Neuronal stem cell (in vitro differentiated cells): ENCODE results near the gene TTC13.
A peak's percentile ranks its signal among the peaks of the same experiment; 100 is the strongest.

Source experiments
- DNase-seq: peaks from one replicate; pipeline ENCODE4 v3.0.0-alpha.2; 2013; ENCODE audit warnings: low spot score
- H2AFZ ChIP-seq: one replicate; pipeline ENCODE4 v1.6.1; 2013; ENCODE audit warnings: mild to moderate bottlenecking, low read length, inconsistent platforms
- H2AK5ac ChIP-seq: 2 replicates; pipeline ENCODE4 v1.6.1; 2013; ENCODE audit warnings: low read depth, mild to moderate bottlenecking, inconsistent platforms, low read length, moderate library complexity, mixed read lengths
- H2BK120ac ChIP-seq: 2 replicates; pipeline ENCODE4 v1.6.1; 2013; ENCODE audit warnings: low read depth, mild to moderate bottlenecking, inconsistent platforms, low read length, moderate library complexity, mixed read lengths
- H2BK12ac ChIP-seq: one replicate; pipeline ENCODE4 v1.6.1; 2013; ENCODE audit warnings: low read length, inconsistent platforms
- H2BK15ac ChIP-seq: 2 replicates; pipeline ENCODE4 v1.6.1; 2013; ENCODE audit warnings: mild to moderate bottlenecking, low read length, inconsistent platforms, mixed read lengths
- H2BK5ac ChIP-seq: one replicate; pipeline ENCODE4 v1.6.1; 2013; ENCODE audit warnings: inconsistent platforms, mild to moderate bottlenecking, low read length, moderate library complexity
- H3K14ac ChIP-seq: one replicate; pipeline ENCODE4 v1.6.1; 2013; ENCODE audit warnings: low read length, inconsistent platforms
- H3K18ac ChIP-seq: 2 replicates; pipeline ENCODE4 v1.6.1; 2013; ENCODE audit warnings: low read length, inconsistent platforms
- H3K23ac ChIP-seq: 2 replicates; pipeline ENCODE4 v1.6.1; 2013; ENCODE audit warnings: low read depth, mild to moderate bottlenecking, mixed read lengths, low read length, inconsistent platforms; ENCODE audit not compliant: poor library complexity
- H3K27ac ChIP-seq: replicated peaks from 3 replicates; pipeline ENCODE4 v1.5.1; 2013; ENCODE audit warnings: low read length, inconsistent platforms
- H3K27me3 ChIP-seq, 3 experiments: 2 replicates each; pipeline ENCODE4 v1.6.1; 2013; ENCODE audit warnings: low read length in 3 of 3, mild to moderate bottlenecking in 2 of 3, inconsistent platforms in 1 of 3, low read depth in 1 of 3, mixed read lengths in 1 of 3, moderate library complexity in 1 of 3; ENCODE audit not compliant: control insufficient read depth in 3 of 3, insufficient read depth in 3 of 3
- H3K36me3 ChIP-seq, 2 donors: replicated peaks in 1 of 2; 2 replicates each; pipeline ENCODE4 v1.6.1; 2013; ENCODE audit warnings: low read length in 2 of 2; ENCODE audit not compliant: control insufficient read depth in 2 of 2, insufficient read depth in 2 of 2
- H3K4ac ChIP-seq: 2 replicates; pipeline ENCODE4 v1.6.1; 2013; ENCODE audit warnings: inconsistent platforms, mild to moderate bottlenecking, low read length, moderate library complexity
- H3K4me1 ChIP-seq, 2 donors: 1 replicate in 1 of 2; 2 replicates in 1 of 2; pipeline ENCODE4 v1.6.1; 2013; ENCODE audit warnings: low read length in 2 of 2, low read depth in 1 of 2; ENCODE audit not compliant: control insufficient read depth in 2 of 2, insufficient read depth in 1 of 2
- H3K4me2 ChIP-seq: one replicate; pipeline ENCODE4 v1.6.1; 2013; ENCODE audit warnings: mild to moderate bottlenecking, low read length, inconsistent platforms; ENCODE audit not compliant: insufficient read depth, poor library complexity, severe bottlenecking
- H3K4me3 ChIP-seq, 2 donors: 2 replicates each; pipeline ENCODE4 v1.5.1; 2013; ENCODE audit warnings: low read length in 2 of 2, mild to moderate bottlenecking in 2 of 2, inconsistent platforms in 1 of 2, moderate library complexity in 1 of 2
- H3K79me1 ChIP-seq: one replicate; pipeline ENCODE4 v1.6.1; 2013; ENCODE audit warnings: low read depth, mild to moderate bottlenecking, inconsistent platforms, low read length, moderate library complexity
- H3K9ac ChIP-seq: one replicate; pipeline ENCODE4 v1.6.1; 2013; ENCODE audit warnings: mild to moderate bottlenecking, low read depth, low read length, inconsistent platforms; ENCODE audit not compliant: poor library complexity
- H3K9me3 ChIP-seq, 2 donors: replicated peaks in 1 of 2; 2 replicates each; pipeline versions ENCODE3 to v1.6.1; 2013; ENCODE audit warnings: low read length in 2 of 2, mild to moderate bottlenecking in 2 of 2, inconsistent platforms in 1 of 2, low read depth in 1 of 2, mixed read lengths in 1 of 2, moderate library complexity in 1 of 2; ENCODE audit not compliant: control insufficient read depth in 2 of 2, insufficient read depth in 1 of 2
- H4K8ac ChIP-seq: one replicate; pipeline ENCODE4 v1.6.1; 2013; ENCODE audit warnings: low read depth, mild to moderate bottlenecking, inconsistent platforms, low read length, moderate library complexity
- H4K91ac ChIP-seq: one replicate; pipeline ENCODE4 v1.6.1; 2013; ENCODE audit warnings: low read length, low read depth, mild to moderate bottlenecking, inconsistent platforms; ENCODE audit not compliant: poor library complexity
- WGBS, 2 donors: extraction: QIAGEN DNeasy Blood & Tissue Kit; methylation state at CpG; one replicate each; pipeline ENCODE4 v1.1.7; 2013; ENCODE audit warnings: missing lambda C conversion rate in 2 of 2, mixed read lengths in 1 of 2; ENCODE audit not compliant: insufficient read length in 2 of 2, insufficient replicate concordance in 1 of 2; ENCODE audit errors: extremely low coverage in 2 of 2; 5-methylcytosine and 5-hydroxymethylcytosine counted together

TTC13 gene

GRCh38 chr1:230915078-230915477 lies 63.6 kb downstream of the TTC13 start:
- Histone ChIP-seq H4K91ac (no peak overlapping the region), H3K27me3 (no peaks in the 10 kb centered on the region), H3K18ac (no peak overlapping the region), H3K27ac (no peak overlapping the region), H2BK12ac (no peak overlapping the region), H2BK5ac (no peak overlapping the region), H3K4me2 (no peak overlapping the region), H3K14ac (no peak overlapping the region), H2BK15ac (no peak overlapping the region), H3K4ac (no peak overlapping the region), H3K79me1 (peaks cover 2% of the 10 kb centered on the region), H2AK5ac (no peak overlapping the region), H3K9ac (no peak overlapping the region), H3K4me3 (no peak overlapping the region), H3K4me1 (peaks cover 0 to 2% of the 10 kb centered on the region in 2 donors), H3K23ac (no peak overlapping the region), H3K9me3 (no peaks in the 10 kb centered on the region), H2AFZ (no peak overlapping the region), H2BK120ac (no peak overlapping the region), H3K36me3 (peaks cover 13 to 51% of the 10 kb centered on the region in 2 donors), H4K8ac (no peak overlapping the region)
- DNase-seq = no peak

- no peak overlapping the region for H2AFZ ChIP-seq
- H3K27ac ChIP-seq = no peak overlapping the region
- H4K8ac ChIP-seq = no peak overlapping the region
- WGBS, 2 donors = no CpG with 5 or more reads among the region's 2 CpGs
- H3K36me3 ChIP-seq = peaks cover 11 to 52% of the 10 kb centered on the region in 2 donors
- H3K79me1 ChIP-seq = peaks cover 2% of the 10 kb centered on the region
- no peaks in the 10 kb centered on the region for H3K9me3 ChIP-seq
- no peak overlapping the region for H3K4me3 ChIP-seq
- H2AK5ac ChIP-seq = no peak overlapping the region
- no peaks in the 10 kb centered on the region for H3K4me1 ChIP-seq
- H2BK15ac ChIP-seq = no peak overlapping the region
- no peaks in the 10 kb centered on the region for H3K27me3 ChIP-seq
- H4K91ac ChIP-seq = no peak overlapping the region
- no peak overlapping the region for H3K14ac ChIP-seq
- H3K4me2 ChIP-seq = no peak overlapping the region
- no peak overlapping the region for H3K23ac ChIP-seq
- no peak overlapping the region for H2BK5ac ChIP-seq
- H2BK12ac ChIP-seq = no peak overlapping the region
- H2BK120ac ChIP-seq = no peak overlapping the region
- H3K9ac ChIP-seq = no peak overlapping the region
- no peak for DNase-seq
- no peak overlapping the region for H3K4ac ChIP-seq
- H3K18ac ChIP-seq = no peak overlapping the region
These were observed 65.2 kb downstream of the TTC13 start for GRCh38 chr1:230913496-230913895.

DNA sequence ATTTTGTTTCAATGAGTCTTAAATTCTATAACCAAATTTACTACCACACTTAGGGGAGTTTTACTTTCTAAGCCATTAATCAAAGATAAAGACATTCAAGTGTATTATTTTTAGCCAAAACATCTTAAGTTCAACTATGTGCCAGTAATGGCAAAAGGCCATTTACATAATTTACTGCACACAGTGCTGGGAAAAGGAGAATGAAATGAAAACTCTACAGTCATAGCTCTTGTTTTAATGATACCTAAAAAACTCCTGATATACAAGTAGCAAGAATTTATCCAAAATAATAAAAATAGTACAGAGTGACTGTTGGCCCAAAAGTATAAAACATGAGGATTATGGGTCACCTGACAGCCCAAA lies 67.9 kb downstream of the TTC13 start:
- no peak overlapping the region for H2BK15ac ChIP-seq
- H3K18ac ChIP-seq = no peak overlapping the region
- H3K14ac ChIP-seq = no peak overlapping the region
- H2AFZ ChIP-seq = no peak overlapping the region
- H3K4me1 ChIP-seq = peaks cover 0 to 6% of the 10 kb centered on the region in 2 donors
- no peak overlapping the region for H3K27ac ChIP-seq
- no peak overlapping the region for H4K91ac ChIP-seq
- H3K4ac ChIP-seq = no peak overlapping the region
- no peak for DNase-seq
- H2BK12ac ChIP-seq = no peak overlapping the region
- H3K79me1 ChIP-seq = peaks cover 2% of the 10 kb centered on the region
- H2AK5ac ChIP-seq = no peak overlapping the region
- H3K23ac ChIP-seq = no peak overlapping the region
- no peak overlapping the region for H2BK5ac ChIP-seq
- no peak overlapping the region for H2BK120ac ChIP-seq
- H3K9me3 ChIP-seq = no peaks in the 10 kb centered on the region
- no peak overlapping the region for H3K4me2 ChIP-seq
- H3K27me3 ChIP-seq = no peaks in the 10 kb centered on the region
- H3K9ac ChIP-seq = no peak overlapping the region
- H3K36me3 ChIP-seq = peaks cover 9 to 79% of the 10 kb centered on the region in 2 donors
- H4K8ac ChIP-seq = no peak overlapping the region
- H3K4me3 ChIP-seq = no peak overlapping the region

DNA sequence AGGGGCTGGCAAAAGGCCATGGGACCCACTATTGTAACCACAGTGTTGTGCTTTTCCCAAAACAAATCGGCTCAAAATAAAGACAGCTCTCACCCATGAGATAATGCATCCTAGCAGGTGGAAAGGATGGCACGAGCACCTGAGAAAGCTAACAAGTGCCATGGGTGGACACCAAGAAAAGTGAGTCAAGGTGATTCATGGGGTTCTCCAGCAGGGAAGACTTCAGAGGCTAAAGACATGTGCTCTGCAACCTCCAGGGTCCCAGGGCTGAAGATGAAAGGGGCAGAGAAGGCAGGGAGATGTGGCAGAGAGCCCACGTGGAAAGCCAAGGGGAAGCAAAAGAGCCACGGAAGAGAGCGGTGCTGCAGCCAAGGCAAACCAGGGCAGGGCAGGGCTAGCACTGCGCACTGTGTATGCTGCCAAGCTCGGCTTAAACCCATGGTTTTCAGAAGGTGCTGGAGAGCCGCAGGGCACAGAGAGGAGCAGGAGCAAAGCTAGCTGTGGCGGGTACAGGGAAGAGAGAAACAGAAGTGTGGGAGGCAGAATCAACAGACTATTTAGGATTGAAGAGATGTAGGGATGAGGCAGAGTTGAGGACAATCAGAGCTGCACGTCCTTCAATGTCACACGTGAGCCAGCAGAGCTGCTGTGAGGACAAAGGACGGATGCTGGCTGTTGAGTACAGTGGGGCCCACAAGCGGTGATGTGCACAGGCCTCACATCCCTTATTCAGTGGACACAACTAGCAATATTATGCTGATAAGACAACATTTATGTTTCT lies 68.5 kb downstream of the TTC13 start:
- no peaks in the 10 kb centered on the region for H3K9me3 ChIP-seq
- no peak overlapping the region for H3K14ac ChIP-seq
- no peak overlapping the region for H2AK5ac ChIP-seq
- no peak overlapping the region for H3K27ac ChIP-seq
- H3K79me1 ChIP-seq = peaks cover 1% of the 10 kb centered on the region
- WGBS, 2 donors = no CpG with 5 or more reads among the region's 13 CpGs
- no peak overlapping the region for H4K8ac ChIP-seq
- no peak overlapping the region for H3K4ac ChIP-seq
- H2BK5ac ChIP-seq = no peak overlapping the region
- H3K9ac ChIP-seq = peak overlapping the region; percentile 53
- no peaks in the 10 kb centered on the region for H3K27me3 ChIP-seq
- H2BK12ac ChIP-seq = no peak overlapping the region
- H3K18ac ChIP-seq = no peak overlapping the region
- no peak for DNase-seq
- no peak overlapping the region for H3K4me2 ChIP-seq
- H2BK15ac ChIP-seq = no peak overlapping the region
- no peak overlapping the region for H3K23ac ChIP-seq
- H2BK120ac ChIP-seq = no peak overlapping the region
- H4K91ac ChIP-seq = no peak overlapping the region
- peaks cover 10 to 80% of the 10 kb centered on the region in 2 donors for H3K36me3 ChIP-seq
- no peak overlapping the region for H2AFZ ChIP-seq
- H3K4me3 ChIP-seq = no peak overlapping the region
- H3K4me1 ChIP-seq = peaks cover 2 to 11% of the 10 kb centered on the region in 2 donors
